ENCODE measurements around the gene HAGH.

GRCh38 chr16:1830213-1830612, 3.6 kb upstream of the HAGH start:
- TF ChIP-seq CTCF (IDR thresholded peaks at IDR 0.05): no peak
- peak in 2 of 3 donors; percentile 41 to 61 for TF ChIP-seq POLR2A (IDR thresholded peaks at IDR 0.05)
